ENCODE data around the gene ACP4.
"Not testable (repeated sequence)": the region's sequence is repeated elsewhere in the genome, so short reads cannot be mapped to it uniquely, and the experiment has no call there.

Gene ACP4

GRCh38 chr19:50790396-50790795, at the start of gene ACP4:
Gene ACP4, plus strand, starts transcription at chr19:50790415. Its CDS starts 0 bp downstream, at chr19:50790415.
- DNase-seq: no peak

GRCh38 chr19:50741179-50741933, 48.9 kb upstream of the ACP4 start:
- DNase-seq: no peak

GRCh38 chr19:50743537-50743936, 46.7 kb upstream of the ACP4 start:
- no peak for DNase-seq

GRCh38 chr19:50745221-50745620, 45.0 kb upstream of the ACP4 start:
- no peak for DNase-seq

- DNase-seq: not testable (repeated sequence)
Observed at GRCh38 chr19:50747141-50747540, 43.1 kb upstream of the ACP4 start.

GRCh38 chr19:50749490-50749889, 40.7 kb upstream of the ACP4 start:
- no peak for DNase-seq

- DNase-seq: no peak
Observed at GRCh38 chr19:50750010-50750409, 40.2 kb upstream of the ACP4 start.

- no peak for DNase-seq
Observed at GRCh38 chr19:50753879-50754278, 36.3 kb upstream of the ACP4 start.

- DNase-seq: not testable (repeated sequence)
Observed at GRCh38 chr19:50756244-50756643, 34.0 kb upstream of the ACP4 start.

- not testable (repeated sequence) for DNase-seq
Observed at GRCh38 chr19:50757624-50758023, 32.6 kb upstream of the ACP4 start.

GRCh38 chr19:50759076-50759475, 31.1 kb upstream of the ACP4 start:
- not testable (repeated sequence) for DNase-seq

- no peak for DNase-seq
Observed at GRCh38 chr19:50759886-50760285, 30.3 kb upstream of the ACP4 start.

- DNase-seq: not testable (repeated sequence)
Observed at GRCh38 chr19:50761501-50761900, 28.7 kb upstream of the ACP4 start.

GRCh38 chr19:50763521-50763920, 26.7 kb upstream of the ACP4 start:
- not testable (repeated sequence) for DNase-seq

GRCh38 chr19:50764409-50764808, 25.8 kb upstream of the ACP4 start:
- DNase-seq: no peak

- DNase-seq: not testable (repeated sequence)
Observed at GRCh38 chr19:50766746-50767145, 23.5 kb upstream of the ACP4 start.

- DNase-seq: not testable (repeated sequence)
Observed at GRCh38 chr19:50767263-50767662, 23.0 kb upstream of the ACP4 start.

- no peak for DNase-seq
Observed at GRCh38 chr19:50768277-50768676, 21.9 kb upstream of the ACP4 start.

GRCh38 chr19:50770164-50770563, 20.1 kb upstream of the ACP4 start, which contains the start of gene GPR32:
Gene GPR32, plus strand, starts transcription at chr19:50770464. Its CDS starts 137 bp downstream, at chr19:50770601.
- not testable (repeated sequence) for DNase-seq

- DNase-seq: no peak
Observed at GRCh38 chr19:50770888-50771287, 19.3 kb upstream of the ACP4 start.

- no peak for DNase-seq
Observed at GRCh38 chr19:50772476-50772875, 17.7 kb upstream of the ACP4 start.

- not testable (repeated sequence) for DNase-seq
Observed at GRCh38 chr19:50772912-50773311, 17.3 kb upstream of the ACP4 start.

GRCh38 chr19:50773454-50773853, 16.8 kb upstream of the ACP4 start:
- DNase-seq: not testable (repeated sequence)

GRCh38 chr19:50776131-50776530, 14.1 kb upstream of the ACP4 start:
- DNase-seq: no peak

- DNase-seq: no peak
Observed at GRCh38 chr19:50777261-50777660, 13.0 kb upstream of the ACP4 start.
